GM18868 (cell line): Measurements from ENCODE around the gene ELFN1.
"Not testable (repeated sequence)": the region's sequence is repeated elsewhere in the genome, so short reads cannot be mapped to it uniquely, and the experiment has no call there.

Experiments used
- ATAC-seq: cut with Tn5 transposase; IDR thresholded peaks from one replicate; pipeline ENCODE4 v1.9.1; 2021; ENCODE audit warnings: mild to moderate bottlenecking, moderate library complexity; ENCODE audit not compliant: unreplicated experiment

The ELFN1 gene

GRCh38 chr7:1750541-1751021 lies 80.5 kb downstream of the ELFN1 start:
- ATAC-seq: no peak

GRCh38 chr7:1752111-1752510 lies 82.0 kb downstream of the ELFN1 start:
- ATAC-seq: no peak

- ATAC-seq: no peak
Observed at GRCh38 chr7:1752771-1753563, 82.9 kb downstream of the ELFN1 start.

GRCh38 chr7:1753564-1753867 lies 83.4 kb downstream of the ELFN1 start:
- ATAC-seq: no peak

- ATAC-seq: no peak
Observed at GRCh38 chr7:1754345-1754908, 84.3 kb downstream of the ELFN1 start.

GRCh38 chr7:1755783-1756625 lies 85.9 kb downstream of the ELFN1 start:
- ATAC-seq: no peak

- no peak for ATAC-seq
Observed at GRCh38 chr7:1757601-1758000, 87.5 kb downstream of the ELFN1 start.

- no peak for ATAC-seq
Observed at GRCh38 chr7:1758028-1758858, 88.2 kb downstream of the ELFN1 start.

GRCh38 chr7:1758859-1759521 lies 88.9 kb downstream of the ELFN1 start:
- ATAC-seq: no peak

GRCh38 chr7:1761097-1761496 lies 91.0 kb downstream of the ELFN1 start:
- ATAC-seq: no peak

- ATAC-seq: no peak
Observed at GRCh38 chr7:1761774-1762173, 91.7 kb downstream of the ELFN1 start.

- ATAC-seq: no peak
Observed at GRCh38 chr7:1762238-1762945, 92.3 kb downstream of the ELFN1 start.

GRCh38 chr7:1763033-1763432 lies 93.0 kb downstream of the ELFN1 start:
- no peak for ATAC-seq

- ATAC-seq: not testable (repeated sequence)
Observed at GRCh38 chr7:1763911-1764310, 93.8 kb downstream of the ELFN1 start.

GRCh38 chr7:1765336-1765735 lies 95.3 kb downstream of the ELFN1 start:
- ATAC-seq: no peak

- ATAC-seq: no peak
Observed at GRCh38 chr7:1767524-1767923, 97.4 kb downstream of the ELFN1 start.

- ATAC-seq: no peak
Observed at GRCh38 chr7:1768832-1769231, 98.8 kb downstream of the ELFN1 start.

- no peak for ATAC-seq
Observed at GRCh38 chr7:1769286-1770200, 99.5 kb downstream of the ELFN1 start.

GRCh38 chr7:1770331-1770730 lies 100.3 kb downstream of the ELFN1 start:
- no peak for ATAC-seq
